ENCODE measurements around the gene FAM90A1.
"Not testable (repeated sequence)": the region's sequence is repeated elsewhere in the genome, so short reads cannot be mapped to it uniquely, and the experiment has no call there.

FAM90A1 gene, protein sequence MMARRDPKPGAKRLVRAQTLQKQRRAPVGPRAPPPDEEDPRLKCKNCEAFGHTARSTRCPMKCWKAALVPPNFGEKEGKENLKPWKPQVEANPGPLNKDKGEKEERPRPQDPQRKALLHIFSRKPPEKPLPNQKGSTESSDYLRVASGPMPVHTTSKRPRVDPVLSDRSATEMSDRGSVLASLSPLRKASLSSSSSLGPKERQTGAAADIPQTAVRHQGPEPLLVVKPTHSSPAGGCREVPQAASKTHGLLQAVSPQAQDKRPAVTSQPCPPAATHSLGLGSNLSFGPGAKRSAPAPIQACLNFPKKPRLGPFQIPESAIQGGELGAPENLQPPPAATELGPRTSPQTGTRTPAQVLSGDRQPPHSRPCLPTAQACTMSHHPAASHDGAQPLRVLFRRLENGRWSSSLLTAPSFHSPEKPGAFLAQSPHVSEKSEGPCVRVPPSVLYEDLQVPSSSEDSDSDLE
- total RNA-seq = 0 to 0.23 (median 0) reads per million in 4 donors

DNA sequence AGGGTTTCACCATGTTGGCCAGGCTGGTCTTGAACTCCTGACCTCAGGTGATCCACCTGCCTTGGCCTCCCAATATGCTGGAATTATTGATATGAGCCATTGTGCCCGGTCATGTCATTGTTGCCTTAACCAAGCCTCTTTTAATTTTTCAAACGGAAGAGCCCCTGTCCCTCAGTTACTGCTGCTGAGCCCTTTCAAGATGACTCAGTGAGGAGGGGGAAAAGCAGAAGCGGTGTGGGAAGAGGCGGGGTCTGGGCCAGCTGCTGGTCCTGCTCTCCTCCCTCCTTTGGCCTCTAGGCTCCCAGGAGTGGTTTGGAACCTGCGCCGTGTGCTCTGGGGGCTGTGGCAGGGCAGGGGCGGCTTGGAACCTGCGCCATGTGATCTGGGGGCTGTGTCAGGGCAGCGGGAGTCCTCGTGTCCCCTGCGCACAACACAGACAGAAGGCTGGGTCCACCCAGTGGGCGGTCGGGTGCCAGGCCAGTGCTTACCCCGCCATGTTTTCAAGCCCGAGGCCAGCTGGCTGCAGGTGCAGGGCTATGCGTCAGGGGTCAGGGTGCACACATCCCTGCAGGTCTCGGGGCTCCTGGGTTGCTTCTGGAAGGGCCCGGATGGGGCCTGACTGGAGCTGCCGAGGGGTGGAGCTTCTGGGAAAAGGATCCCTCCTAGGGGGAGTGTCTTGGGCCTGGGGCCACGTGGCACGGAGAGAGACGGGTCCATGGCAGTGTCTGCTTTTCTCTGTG lies at the start of gene FAM90A1:
TSS of gene FAM90A1 (minus strand) at position 627 of the 740 bp plus-strand sequence. CDS start 2,786 bp downstream, outside the sequence.
- DNase-seq = peak in 1 of 5 donors; percentile 43

DNA sequence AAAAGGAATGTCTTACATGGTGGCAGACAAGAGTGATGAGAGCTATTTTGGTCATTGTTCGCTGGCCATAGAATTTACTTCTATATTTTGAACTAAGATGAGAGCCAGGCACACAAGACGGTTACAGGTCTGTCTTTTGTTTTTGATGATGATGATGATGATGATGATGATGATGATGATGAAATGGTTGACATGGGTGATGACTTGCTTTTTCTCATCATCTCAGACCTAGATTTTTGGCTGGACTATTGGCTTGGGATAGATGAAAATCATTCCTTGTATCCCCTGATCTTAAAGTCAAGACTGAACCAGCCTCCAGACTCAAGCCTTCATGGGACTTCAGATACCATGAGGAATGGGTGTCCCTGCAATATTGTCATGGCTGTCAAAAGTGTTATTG lies 49.0 kb upstream of the FAM90A1 start:
- not testable (repeated sequence) for DNase-seq

DNA sequence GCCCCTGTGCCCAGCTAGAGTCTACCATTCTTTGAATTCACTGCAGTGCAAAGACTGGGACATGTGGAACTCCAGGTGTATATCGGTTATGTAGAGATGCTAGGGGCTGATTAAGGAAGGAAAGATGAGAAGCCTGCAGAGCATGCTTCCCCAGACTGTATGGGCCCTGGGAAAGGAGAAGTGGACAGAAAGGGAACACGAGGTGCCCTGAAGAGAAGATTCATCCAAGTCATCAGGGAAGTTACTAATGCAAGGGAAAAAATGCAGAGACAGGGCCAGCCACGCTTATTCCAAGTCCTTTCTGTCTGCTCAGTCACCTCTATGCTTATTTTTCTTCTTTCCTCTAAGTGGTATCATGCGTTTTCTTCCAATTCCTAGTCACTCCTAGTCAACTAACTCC lies 39.3 kb upstream of the FAM90A1 start:
- DNase-seq = not testable (repeated sequence)

DNA sequence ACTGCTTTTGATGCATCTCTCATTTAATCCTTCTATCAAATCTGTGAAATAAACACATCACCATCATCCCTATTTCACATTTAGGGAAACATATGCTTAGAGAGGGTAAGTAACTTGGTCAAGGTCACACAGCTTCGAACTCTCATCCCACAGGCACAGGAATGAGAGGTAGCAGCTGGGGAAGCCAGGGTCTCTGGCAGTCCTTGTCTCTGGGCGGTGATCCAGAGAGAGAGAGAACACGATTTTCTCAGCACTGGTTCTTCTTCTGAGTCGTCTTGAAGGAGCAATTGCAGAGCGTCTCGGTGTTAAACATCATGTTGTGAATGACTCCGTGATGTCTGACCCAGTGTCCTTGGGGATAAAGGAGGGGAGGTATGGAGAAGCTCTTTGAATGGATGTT lies 36.8 kb upstream of the FAM90A1 start:
- DNase-seq = not testable (repeated sequence)

DNA sequence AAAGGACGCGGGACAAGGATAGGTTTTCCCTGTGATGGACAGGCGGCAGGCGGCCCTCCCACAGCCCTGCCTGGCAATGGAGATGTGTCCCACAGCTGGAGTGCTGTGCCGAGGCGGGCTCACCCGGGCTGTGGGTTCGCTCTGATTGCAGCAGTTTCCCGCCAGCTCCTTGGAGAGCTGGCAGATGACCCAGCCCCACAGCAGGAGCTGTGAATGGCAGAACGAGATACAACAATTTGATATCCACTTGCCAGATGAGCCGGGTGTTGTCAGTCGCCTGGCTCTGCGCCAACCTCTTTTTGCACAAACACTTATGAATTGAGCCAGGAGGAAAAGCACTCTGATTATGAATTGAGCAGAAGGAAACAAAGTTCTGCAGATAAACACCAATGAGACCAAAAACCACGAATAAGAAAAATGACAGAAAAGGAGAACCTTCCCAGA lies 33.7 kb upstream of the FAM90A1 start:
- not testable (repeated sequence) for DNase-seq

DNA sequence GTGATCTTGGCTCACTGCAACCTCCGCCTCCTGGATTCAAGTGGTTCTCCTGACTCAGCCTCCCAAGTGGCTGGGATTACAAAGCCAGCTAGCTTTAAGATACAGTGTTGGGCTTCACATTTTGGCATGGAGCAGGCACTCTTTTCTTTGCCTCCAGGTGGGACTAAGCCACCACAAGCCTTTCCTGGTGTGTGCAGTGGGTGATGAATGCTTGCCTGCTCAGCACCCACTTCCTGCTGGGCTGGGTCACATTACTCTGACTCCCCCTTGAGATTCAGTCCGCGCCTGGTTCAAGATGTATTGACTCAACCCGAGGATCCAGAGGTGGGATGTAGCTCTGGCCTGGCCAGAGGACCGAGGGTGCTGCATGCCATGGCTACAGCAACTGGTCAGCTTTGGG lies 28.9 kb upstream of the FAM90A1 start:
- not testable (repeated sequence) for DNase-seq

DNA sequence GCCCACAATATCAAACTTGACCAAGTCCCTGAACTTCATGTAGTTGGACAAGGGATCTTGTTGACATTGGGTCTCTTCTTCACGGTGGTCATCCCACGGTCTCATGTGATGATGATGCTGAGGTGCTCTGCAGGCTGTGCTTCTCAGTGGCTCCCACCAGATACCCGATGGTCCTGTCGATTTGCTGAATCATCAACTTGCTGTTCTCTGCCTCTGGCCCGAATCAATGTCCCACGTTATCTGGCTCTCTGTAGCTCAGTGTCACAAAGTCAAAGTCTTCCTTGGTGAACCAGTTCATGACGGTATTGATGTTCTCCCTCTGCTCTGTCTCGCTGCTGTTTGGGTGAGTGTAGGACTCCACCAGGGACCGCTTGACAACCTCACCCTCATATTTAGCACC lies 27.3 kb upstream of the FAM90A1 start:
- not testable (repeated sequence) for DNase-seq

DNA sequence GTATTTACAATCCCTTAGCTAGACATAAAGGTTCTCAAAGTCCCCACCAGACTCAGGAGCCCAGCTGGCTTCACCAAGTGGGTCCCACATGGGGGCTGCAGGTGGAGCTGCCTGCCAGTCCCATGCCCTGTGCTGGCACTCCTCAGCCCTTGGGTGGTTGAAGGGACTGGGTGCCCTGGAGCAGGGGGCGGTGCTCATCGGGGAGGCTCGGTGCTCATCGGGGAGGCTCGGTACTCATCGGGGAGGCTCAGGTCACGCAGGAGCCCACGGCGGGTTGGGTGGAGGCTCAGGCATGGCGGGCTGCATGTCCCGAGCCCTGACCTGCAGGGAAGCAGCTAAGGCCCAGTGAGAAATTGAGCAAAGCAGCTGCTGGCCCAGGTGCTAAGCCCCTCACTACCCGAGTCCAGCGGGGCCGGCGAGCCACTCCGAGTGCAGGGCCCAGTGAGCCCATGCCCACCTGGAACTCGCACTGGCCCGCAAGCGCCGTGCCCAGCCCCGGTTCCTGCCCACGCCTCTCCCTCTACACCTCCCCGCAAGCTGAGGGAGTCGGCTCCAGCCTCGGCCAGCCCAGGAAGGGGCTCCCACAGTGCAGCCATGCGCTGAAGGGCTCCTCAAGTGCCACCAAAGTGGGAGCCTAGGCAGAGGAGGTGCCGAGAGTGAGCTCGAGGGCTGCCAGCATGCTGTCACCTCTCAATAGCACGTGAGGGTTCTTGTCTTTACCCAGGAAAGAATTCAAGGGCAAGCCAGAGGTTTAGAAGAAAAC lies 24.8 kb upstream of the FAM90A1 start:
- not testable (repeated sequence) for DNase-seq

DNA sequence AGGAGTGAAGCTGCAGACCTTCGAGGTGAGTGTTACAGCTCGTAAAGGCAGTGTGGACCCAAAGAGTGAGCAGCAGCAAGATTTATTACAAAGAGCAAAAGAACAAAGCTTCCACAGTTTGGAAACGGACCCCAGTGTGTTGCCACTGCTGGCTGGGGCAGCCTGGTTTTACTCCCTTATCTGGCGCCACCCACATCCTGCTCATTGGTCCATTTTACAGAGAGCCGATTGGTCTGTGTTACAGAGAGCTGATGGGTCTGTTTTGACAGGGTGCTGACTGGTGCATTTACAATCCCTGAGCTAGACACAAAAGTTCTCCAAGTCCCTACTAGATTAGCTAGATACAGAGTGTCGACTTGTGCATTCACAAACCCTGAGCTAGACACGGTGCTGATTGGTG lies 24.2 kb upstream of the FAM90A1 start:
- DNase-seq = not testable (repeated sequence)

DNA sequence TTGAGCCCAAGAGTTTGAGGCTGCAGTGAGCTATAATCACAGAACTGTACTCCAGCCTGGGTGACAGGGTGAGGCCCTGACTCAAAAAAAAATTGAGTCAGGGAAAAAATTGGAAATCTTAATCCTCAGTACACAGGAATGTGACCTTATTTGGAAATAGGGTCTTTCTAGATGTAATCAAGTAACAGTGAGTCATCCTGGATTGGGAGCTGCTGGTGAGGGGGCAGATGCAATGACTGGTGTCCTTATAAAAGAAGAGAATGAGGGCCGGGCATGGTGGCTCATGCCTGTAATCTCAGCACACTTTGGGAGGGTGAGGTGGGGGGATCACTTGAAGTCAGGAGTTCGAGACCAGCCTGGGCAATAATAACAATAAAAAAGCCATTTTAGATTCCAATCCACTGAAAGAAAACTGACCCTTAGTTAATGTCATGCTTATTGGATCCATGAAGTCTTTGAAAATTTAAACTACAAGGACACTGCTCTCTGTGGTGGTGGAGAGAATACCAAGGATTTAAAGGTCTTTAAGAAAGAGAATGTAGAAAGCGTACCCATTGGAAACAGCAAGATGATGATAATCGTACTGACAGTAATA lies 19.6 kb upstream of the FAM90A1 start:
- DNase-seq = not testable (repeated sequence)

DNA sequence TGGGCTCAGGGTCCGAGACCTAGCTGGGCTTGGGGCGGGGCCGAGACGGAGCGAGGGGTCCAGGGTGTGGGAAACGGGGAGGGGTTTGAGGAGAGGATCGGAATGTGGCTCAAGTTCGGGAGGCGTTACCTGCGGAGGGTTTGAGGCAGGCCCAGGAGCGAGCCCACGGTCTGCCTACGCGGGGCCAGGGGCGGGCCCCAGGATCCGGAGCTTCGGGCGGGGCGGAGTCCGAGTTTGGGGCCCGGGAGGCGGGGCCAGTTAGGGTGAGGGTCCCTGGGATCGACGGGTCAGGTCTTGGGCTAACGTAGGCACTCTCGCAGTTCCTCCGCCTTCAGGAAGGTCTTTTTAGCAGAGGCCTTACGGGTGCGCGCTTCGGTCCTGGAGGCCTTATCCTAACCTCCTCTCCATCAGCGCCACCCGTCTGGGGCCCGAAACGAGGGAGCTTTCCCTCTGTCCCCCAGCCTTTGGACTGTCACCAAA lies 16.3 kb upstream of the FAM90A1 start:
- peak in 1 of 5 donors; percentile 50 for DNase-seq

DNA sequence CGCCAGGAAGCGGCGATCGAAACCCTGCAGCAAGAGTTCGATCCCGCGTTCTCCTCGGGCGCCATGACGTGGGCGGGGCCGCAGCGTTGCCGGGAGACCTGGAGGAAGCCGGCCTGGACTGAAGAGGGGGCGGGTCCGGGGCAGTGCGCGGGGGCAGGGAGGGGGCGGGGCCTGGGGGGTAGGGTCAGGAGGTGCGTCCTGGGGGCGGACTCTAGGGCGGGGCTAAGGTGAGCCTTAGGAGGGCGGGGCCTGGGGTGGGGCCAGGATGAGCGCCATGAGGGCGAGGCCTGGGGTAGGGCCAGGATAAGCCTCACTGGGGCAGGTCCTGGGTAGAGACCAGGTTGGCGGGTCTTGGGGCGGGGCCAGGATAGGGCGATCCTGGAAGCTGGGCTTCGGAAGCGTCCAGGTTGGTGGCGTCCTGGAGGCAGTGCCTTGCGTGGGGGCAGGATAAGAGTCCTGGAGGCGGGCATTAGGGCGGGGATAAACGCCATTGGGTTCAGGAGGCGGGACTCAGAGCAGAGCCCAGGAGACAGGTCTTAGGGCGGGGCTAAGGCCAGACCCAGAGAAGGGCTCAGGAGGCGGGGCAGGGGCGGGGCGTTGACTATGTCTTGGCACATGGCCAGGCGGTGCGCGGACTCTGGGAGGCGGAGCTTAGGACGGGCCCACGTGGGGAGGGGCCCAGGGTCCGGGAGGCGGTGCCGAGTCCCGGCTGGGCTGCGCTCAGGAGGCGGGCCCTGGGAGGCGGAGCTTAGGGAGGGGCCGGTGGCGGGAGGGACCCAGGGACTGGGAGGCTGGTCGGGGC lies 15.7 kb upstream of the FAM90A1 start:
- DNase-seq = peak; percentile 94 to 99 (median 97)

DNA sequence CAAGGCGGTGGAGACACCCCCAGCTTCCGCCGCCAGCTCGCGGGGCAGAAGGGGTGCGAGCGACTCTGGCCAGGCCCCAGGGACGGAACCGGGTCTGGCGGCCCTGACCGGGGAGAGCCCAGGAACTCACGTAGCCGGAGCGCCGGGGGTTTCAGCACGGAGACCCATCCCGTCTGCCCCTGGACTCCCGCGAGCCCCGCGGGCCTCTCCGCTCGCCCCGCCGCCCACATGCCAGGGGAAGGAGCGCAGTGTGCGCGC lies 15.1 kb upstream of the FAM90A1 start:
- DNase-seq = not testable (repeated sequence)

DNA sequence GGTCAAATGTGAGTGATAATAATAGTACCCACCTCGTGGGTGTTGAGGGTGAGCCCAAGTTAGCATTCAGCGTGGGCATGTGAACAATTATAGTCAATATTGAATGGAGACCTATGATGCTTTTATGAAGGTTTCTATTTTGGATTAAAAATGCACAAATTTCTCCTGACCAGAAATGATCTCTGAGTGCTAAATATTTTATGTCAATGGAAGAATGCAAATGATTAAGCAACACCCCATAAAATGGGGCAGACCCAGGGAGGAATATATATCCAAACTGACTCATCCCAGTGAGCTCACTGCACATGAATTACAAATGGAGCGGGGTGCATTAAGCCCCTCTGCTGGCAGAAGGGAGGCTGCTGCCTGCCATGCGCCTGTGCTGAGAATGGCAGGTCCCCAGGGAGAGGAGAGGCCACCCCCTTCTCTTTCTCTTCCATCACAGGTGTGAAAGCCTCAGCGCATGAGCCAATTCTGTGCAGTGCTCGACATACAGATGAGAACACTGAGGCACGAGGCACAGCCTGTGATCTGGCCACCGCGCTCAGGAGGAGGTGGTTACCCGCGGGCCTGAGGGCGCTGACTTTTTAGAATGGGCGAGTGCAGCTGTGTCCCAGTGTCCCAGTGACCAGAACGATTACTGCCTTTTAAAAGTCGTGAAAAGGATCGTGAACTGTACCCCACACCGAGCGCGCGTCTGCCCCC lies 14.7 kb upstream of the FAM90A1 start:
- DNase-seq = peak in 3 of 5 donors; percentile 5 to 15 (median 14)

DNA sequence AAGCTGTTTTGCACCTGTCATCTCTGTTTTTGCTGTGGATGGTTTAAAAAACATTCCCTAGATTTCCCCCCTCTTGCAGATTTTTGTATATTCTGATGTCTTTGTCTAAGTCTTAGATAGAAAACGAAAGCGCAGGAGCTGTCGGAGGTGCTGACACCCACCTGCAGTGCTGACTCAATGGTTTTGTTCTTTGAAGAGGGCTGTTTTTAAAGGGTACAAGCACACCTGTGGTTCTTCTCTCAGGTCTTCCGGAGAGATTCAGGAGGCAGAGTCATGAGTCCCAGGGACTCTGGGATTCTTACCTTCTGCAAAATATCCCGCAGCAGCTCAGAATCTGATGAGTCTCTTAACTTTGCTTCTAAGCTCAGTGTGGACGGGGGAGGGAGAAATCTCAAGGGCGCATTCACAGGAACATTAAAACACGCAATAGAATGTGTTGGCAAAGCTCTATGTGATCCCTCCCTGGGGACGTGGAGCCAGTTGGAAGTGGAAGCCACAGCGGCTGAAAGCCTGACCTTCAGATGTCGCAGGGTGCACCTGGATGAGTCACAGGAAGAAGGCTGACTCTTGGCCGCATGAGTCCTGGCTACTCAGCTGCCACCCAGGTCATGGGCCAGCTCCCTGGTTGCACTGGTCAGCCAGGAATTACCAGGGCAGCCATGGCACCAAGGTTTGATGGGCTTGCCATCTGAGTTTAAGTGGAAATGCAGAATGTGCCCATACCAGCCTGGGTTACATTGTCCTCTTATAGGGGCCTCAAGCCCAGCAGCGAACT lies 13.1 kb upstream of the FAM90A1 start:
- DNase-seq = not testable (repeated sequence)

DNA sequence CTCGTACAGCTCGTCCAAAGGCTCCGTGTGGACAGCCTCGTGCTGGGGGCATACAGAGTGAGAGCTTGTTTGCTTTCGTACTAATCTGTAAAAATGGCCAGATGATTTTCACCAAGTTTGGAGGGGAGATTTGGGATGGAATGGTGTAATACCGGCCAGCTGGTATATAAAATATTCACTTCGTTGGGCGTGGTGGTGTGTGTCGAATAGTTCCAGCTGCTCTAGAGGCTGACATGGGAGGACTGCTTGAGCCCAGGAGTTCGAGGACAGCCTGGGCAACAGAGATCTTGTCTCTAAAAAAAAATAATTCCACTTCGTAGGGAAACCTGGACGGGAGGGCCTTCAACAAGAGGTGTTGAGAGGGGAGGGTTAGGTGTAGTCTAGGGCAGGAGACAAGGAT lies 9.6 kb upstream of the FAM90A1 start:
- not testable (repeated sequence) for DNase-seq

DNA sequence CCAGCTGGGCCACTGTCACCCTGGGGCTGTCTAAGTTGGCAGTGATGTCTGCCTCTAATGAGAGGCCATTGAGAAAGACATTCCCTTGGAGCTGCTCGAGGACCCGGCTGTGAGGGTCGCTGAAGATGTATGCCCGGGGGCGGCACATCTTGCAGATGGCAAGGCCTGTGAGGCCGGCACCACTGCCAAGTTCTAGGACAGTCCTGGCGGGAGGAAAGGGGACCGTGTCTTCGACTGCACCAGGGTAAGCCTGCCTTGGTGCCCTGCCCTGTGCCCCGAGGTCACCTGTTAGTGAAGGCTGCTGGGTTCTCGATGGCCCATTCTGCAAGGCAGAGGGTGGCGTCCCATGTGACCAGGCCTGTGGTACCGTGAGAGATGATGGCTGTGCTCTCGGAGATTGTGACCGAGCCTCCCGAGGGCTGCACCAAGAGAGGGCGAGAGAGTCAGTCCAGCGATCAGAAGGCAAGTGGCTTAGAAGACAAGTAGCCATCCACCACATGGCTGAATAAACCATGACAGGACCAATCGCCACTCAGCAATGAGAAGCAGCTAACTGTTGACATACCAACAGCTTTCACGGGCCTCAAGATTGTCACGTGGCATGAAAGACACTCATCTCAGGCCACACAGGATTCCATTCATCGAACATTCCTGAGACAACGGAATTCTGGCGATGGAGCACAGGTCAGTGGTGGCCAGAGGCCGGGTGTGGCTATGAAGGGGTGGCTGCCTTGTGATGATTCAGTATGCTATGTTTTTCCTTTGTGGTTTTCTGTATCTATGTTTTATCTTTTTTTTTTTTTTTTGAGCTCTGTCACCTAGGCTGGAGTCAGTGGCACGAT lies 8.1 kb upstream of the FAM90A1 start:
- not testable (repeated sequence) for DNase-seq

DNA sequence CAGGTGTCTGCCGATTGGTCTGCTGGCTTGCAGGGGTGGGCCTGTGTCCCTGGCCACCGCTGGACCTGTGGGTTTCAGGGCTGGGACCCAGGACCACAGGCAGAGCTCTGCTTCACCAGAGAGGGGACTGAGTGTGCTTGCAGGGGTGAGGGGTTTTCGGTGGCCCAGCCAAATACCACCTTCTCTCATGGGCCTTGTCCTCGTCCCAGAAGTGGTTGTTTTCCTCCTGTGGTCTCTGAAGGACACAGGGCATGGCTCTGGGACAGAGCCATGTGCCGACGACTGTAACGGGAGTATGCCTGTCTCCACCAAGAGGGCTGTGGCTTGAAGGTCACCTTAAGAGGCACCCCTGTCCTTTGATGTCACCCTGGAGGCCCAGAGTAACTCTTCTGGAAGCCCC lies 7.3 kb upstream of the FAM90A1 start:
- DNase-seq = not testable (repeated sequence)

DNA sequence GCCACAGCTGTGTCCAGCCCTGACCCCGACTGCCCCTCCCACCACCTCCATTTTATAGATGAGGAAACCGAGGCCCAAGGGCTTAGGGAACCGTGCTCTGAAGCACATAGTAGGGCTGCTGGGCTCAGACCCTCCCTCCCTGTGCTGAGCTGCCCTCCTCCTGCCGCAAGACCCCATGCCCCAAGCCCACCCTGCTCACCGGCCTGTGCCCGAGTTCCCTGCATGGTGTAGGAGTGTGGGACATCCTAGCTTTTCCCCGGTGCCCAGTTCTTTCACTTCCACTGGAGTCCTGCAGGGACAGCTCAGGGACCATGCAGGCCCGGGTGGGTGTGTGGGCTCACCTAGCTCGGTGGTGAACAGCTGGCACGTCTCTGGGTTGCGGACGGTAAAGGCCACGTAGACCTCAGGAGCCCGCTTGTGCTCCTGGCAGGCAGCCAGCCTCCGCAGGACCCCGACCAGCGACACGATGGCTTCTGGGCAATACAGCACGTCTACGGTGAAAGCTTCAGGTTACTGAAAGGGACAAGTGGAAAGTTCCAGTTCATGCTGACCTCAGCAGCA lies 6.6 kb upstream of the FAM90A1 start:
- DNase-seq = not testable (repeated sequence)
